Spleen (tissue), 11 donors: ENCODE measurements around the gene RTL1. TPM values are rescaled to one million over a fixed set of nuclear protein-coding genes. Genes with fewer than 3 reads are reported as not detected.
A peak's percentile ranks its signal among the peaks of the same experiment; 100 is the strongest.

Experiments
- DNase-seq: peaks from one replicate; pipeline ENCODE4 v3.0.0-alpha.2; 2020
- H3K27ac ChIP-seq, 8 donors: fragments of 200-600 bp; sonication (generic) in 7 of 8; 1 replicate in 4 of 8; 2 replicates in 4 of 8; pipeline versions ENCODE4 v1.5.0 to v1.8.0; 2016 to 2021; ENCODE audit warnings: inconsistent platforms in 4 of 8, mild to moderate bottlenecking in 4 of 8, moderate library complexity in 1 of 8
- H3K27me3 ChIP-seq, 7 donors: fragments of 200-600 bp; sonication (generic) in 6 of 7; replicated peaks in 1 of 7; 1 replicate in 4 of 7; 2 replicates in 3 of 7; pipeline versions ENCODE4 v1.5.0 to v1.8.0; 2016 to 2021; ENCODE audit warnings: inconsistent platforms in 3 of 7, mild to moderate bottlenecking in 1 of 7
- H3K36me3 ChIP-seq, 6 donors: fragments of 200-600 bp; sonication (generic) in 5 of 6; 1 replicate in 4 of 6; 2 replicates in 2 of 6; pipeline versions ENCODE4 v1.5.0 to v1.8.0; 2016 to 2021; ENCODE audit warnings: inconsistent platforms in 2 of 6
- H3K4me1 ChIP-seq, 6 donors: fragments of 200-600 bp; sonication (generic) in 5 of 6; 1 replicate in 3 of 6; 2 replicates in 3 of 6; pipeline versions ENCODE4 v1.5.0 to v1.8.0; 2016 to 2021; ENCODE audit warnings: inconsistent platforms in 3 of 6
- H3K4me3 ChIP-seq, 8 donors: fragments of 200-600 bp; sonication (generic) in 7 of 8; 1 replicate in 4 of 8; 2 replicates in 4 of 8; pipeline versions ENCODE4 v1.5.0 to v1.8.0; 2016 to 2021; ENCODE audit warnings: inconsistent platforms in 4 of 8, mild to moderate bottlenecking in 4 of 8, moderate library complexity in 2 of 8
- H3K9me3 ChIP-seq, 8 donors: fragments of 200-600 bp; sonication (generic) in 7 of 8; 1 replicate in 4 of 8; 2 replicates in 4 of 8; pipeline versions ENCODE4 v1.5.0 to v1.8.0; 2016 to 2021; ENCODE audit warnings: inconsistent platforms in 4 of 8
- CTCF ChIP-seq, 11 experiments: fragments of 200-600 bp in 7 of 11; fragments of 450-650 bp in 4 of 11; sonication (generic) in 4 of 11; IDR thresholded peaks in 8 of 11; conservative IDR thresholded peaks in 3 of 11; 1 replicate in 7 of 11; 2 replicates in 4 of 11; pipeline versions ENCODE4 v1.4.0 to v1.8.0; 2016 to 2021; ENCODE audit warnings: antibody characterized with exemption in 11 of 11, inconsistent platforms in 4 of 11, mild to moderate bottlenecking in 1 of 11
- POLR2A ChIP-seq, 3 donors: fragments of 450-650 bp; IDR thresholded peaks; one replicate each; pipeline ENCODE4 v1.5.1; 2017; ENCODE audit warnings: antibody characterized with exemption in 3 of 3, mild to moderate bottlenecking in 1 of 3
- POLR2AphosphoS5 ChIP-seq, 3 donors: sonication (generic); formaldehyde crosslinking; IDR thresholded peaks; one replicate each; pipeline ENCODE4 v1.5.1; 2017; ENCODE audit warnings: antibody characterized with exemption in 3 of 3
- WGBS, 5 donors: extraction: QIAGEN DNeasy Blood & Tissue Kit in 3 of 5; methylation state at CpG; one replicate each; pipeline versions ENCODE4 v1.1.5 to v1.1.7; 2013 to 2018; 5-methylcytosine and 5-hydroxymethylcytosine counted together
- intact Hi-C: fragments of 100-400 bp; cut with DNase I; formaldehyde crosslinking; loops from one replicate; pipeline ENCODE4 v1.15.0; 2023; ENCODE audit warnings: low total_unique reads
- polyA plus RNA-seq, 3 donors: library from polyadenylated mRNA; stranded (reverse); fragments of 200-250 nt; gene quantifications; one replicate each; pipeline ENCODE4 v1.2.1, GENCODE V29; 2013
- total RNA-seq, 7 donors: library from RNA; depleted of rRNA in 3 of 7; stranded (reverse); fragments of >200 nt in 3 of 7; fragmentation: NEBNext Ultra II Directional in 4 of 7; extraction: Animal tissue kit (Norgen Biotek cat#: 25700) in 4 of 7; gene quantifications; one replicate each; pipeline versions ENCODE4 v1.1.0 to v1.2.1, GENCODE V29; 2016 to 2021
- donor health status: healthy with polysubstance abuse.
- donor health status: DM: no; HTN: no; CAD: no; lungs with moderate emphysema.
- donor health status: DM: no; HTN: no; CAD: no.
- donor health status: Bipolar disorder and iron deficiency.
- donor health status: healthy.
- donor health status: DM: no; HTN: no; CAD: no.
- donor health status: DM: yes; HTN: yes; CAD: no.

The RTL1 gene
- total and polyA plus RNA-seq, 10 donors, result under 0.01 TPM; not detected in 9

- H3K27ac ChIP-seq, result peak overlapping the region in 5 of 8 donors; percentile 24 to 79 (median 70)
- WGBS, 5 donors, result 65 to 82% (median 73%) methylated on average over 8 of the region's 8 CpGs
These were observed 60.7 kb downstream of the RTL1 start for GRCh38 chr14:100842799-100843198.

GRCh38 chr14:100841761-100842403 is 61.6 kb downstream of the RTL1 start:
- Histone ChIP-seq H3K4me1 (peaks cover 0 to 4% (median 0%) of the 10 kb centered on the region in 6 donors), H3K9me3 (no peaks in the 10 kb centered on the region), H3K36me3 (peaks cover 0 to 8% (median 0%) of the 10 kb centered on the region in 6 donors), H3K27me3 (peaks cover 0 to 4% (median 0%) of the 10 kb centered on the region in 7 donors), H3K27ac (peak overlapping the region in 5 of 8 donors; percentile 24 to 79 (median 70)), H3K4me3 (peak overlapping the region in 1 of 8 donors; percentile 34)
- intact Hi-C loops, result loop anchor here (10.0 kb wide), 1 partner anchor 177 kb away; no protein-coding TSS in a partner anchor
- TF ChIP-seq POLR2AphosphoS5 (IDR thresholded peaks at IDR 0.05), result no peak
- no peak for TF ChIP-seq POLR2A (IDR thresholded peaks at IDR 0.05)
- TF ChIP-seq CTCF (IDR thresholded peaks at IDR 0.05 in 8 of 11, conservative IDR thresholded peaks at IDR 0.05 in 3 of 11), result no peak
- WGBS, 5 donors, result 61 to 85% (median 68%) methylated on average over 15 of the region's 15 CpGs
- DNase-seq, result peak; percentile 47

More at GRCh38 chr14:100842799-100843198, 60.7 kb downstream of the RTL1 start:
- TF ChIP-seq POLR2A (IDR thresholded peaks at IDR 0.05) (no peak), CTCF (IDR thresholded peaks at IDR 0.05 in 8 of 11, conservative IDR thresholded peaks at IDR 0.05 in 3 of 11) (no peak), POLR2AphosphoS5 (IDR thresholded peaks at IDR 0.05) (no peak)
- peak overlapping the region in 1 of 8 donors; percentile 34 for H3K4me3 ChIP-seq
- H3K36me3 ChIP-seq, result peaks cover 0 to 6% (median 0%) of the 10 kb centered on the region in 6 donors
- no peaks in the 10 kb centered on the region for H3K27me3 ChIP-seq
- H3K4me1 ChIP-seq, result peaks cover 0 to 4% (median 0%) of the 10 kb centered on the region in 6 donors
- H3K9me3 ChIP-seq, result no peaks in the 10 kb centered on the region
- peak; percentile 10 for DNase-seq
- intact Hi-C loops, result loop anchor here (10.0 kb wide), 1 partner anchor 178 kb away; no protein-coding TSS in a partner anchor

- peaks cover 0 to 4% (median 0%) of the 10 kb centered on the region in 6 donors for H3K4me1 ChIP-seq
- peaks cover 0 to 15% (median 0%) of the 10 kb centered on the region in 6 donors for H3K36me3 ChIP-seq
- 88 to 92% (median 91%) methylated on average over 19 to 21 of the region's 21 CpGs for WGBS, 5 donors
- intact Hi-C loops, result loop anchor here (10.0 kb wide), 1 partner anchor 176 kb away; no protein-coding TSS in a partner anchor
- no peak for TF ChIP-seq POLR2A (IDR thresholded peaks at IDR 0.05)
- TF ChIP-seq CTCF (IDR thresholded peaks at IDR 0.05 in 8 of 11, conservative IDR thresholded peaks at IDR 0.05 in 3 of 11), result no peak
- TF ChIP-seq POLR2AphosphoS5 (IDR thresholded peaks at IDR 0.05), result no peak
- H3K4me3 ChIP-seq, result no peak overlapping the region
- DNase-seq, result peak; percentile 51
- peak overlapping the region in 2 of 8 donors; percentile 74 to 79 for H3K27ac ChIP-seq
- peaks cover 0 to 10% (median 0%) of the 10 kb centered on the region in 7 donors for H3K27me3 ChIP-seq
- H3K9me3 ChIP-seq, result no peaks in the 10 kb centered on the region
These were observed 62.3 kb downstream of the RTL1 start for GRCh38 chr14:100841066-100841760.
